GM12878 (cell line): Measurements from ENCODE around the gene ZFP36. TPM values are rescaled to one million over a fixed set of nuclear protein-coding genes. Genes with fewer than 3 reads are reported as not detected.

ENCODE experiments used
- CBFB ChIP-seq: IDR thresholded peaks from 2 replicates; pipeline ENCODE4 v1.6.1; 2016; ENCODE audit warnings: antibody characterized with exemption, low read depth
- EED ChIP-seq: sonication (generic); IDR thresholded peaks from 2 replicates; pipeline ENCODE4 v1.6.1; 2016; ENCODE audit warnings: antibody characterized with exemption, low read depth
- EP300 ChIP-seq, 2 experiments: fragments of 150-350 bp in 1 of 2; IDR thresholded peaks; 2 replicates each; pipeline ENCODE4 v1.6.1; 2011 to 2012; ENCODE audit warnings: low read depth in 2 of 2, low read length in 2 of 2, borderline replicate concordance in 1 of 2, improper control_type of control experiment in 1 of 2, inconsistent platforms in 1 of 2; ENCODE audit not compliant: control insufficient read depth in 1 of 2
- IRF4 ChIP-seq: IDR thresholded peaks from 2 replicates; pipeline ENCODE4 v1.6.1; 2011; ENCODE audit warnings: low read depth, low read length
- JUNB ChIP-seq: IDR thresholded peaks from 2 replicates; pipeline ENCODE4 v1.6.1; 2016; ENCODE audit warnings: antibody characterized with exemption, mild to moderate bottlenecking
- MEF2A ChIP-seq: IDR thresholded peaks from 2 replicates; pipeline ENCODE4 v1.6.1; 2011; ENCODE audit warnings: low read depth, mild to moderate bottlenecking, low read length, moderate library complexity; ENCODE audit not compliant: insufficient read depth
- MTA2 ChIP-seq: fragments of 450-650 bp; IDR thresholded peaks from 2 replicates; pipeline ENCODE4 v1.6.1; 2016; ENCODE audit warnings: low read depth, mild to moderate bottlenecking, moderate library complexity
- NFIC ChIP-seq: IDR thresholded peaks from 2 replicates; pipeline ENCODE4 v1.6.1; 2012; ENCODE audit warnings: low read depth, mild to moderate bottlenecking, inconsistent platforms, low read length, moderate library complexity
- NR2C1 ChIP-seq: fragments of 450-650 bp; IDR thresholded peaks from 2 replicates; pipeline ENCODE4 v1.6.1; 2017; ENCODE audit warnings: antibody characterized with exemption, mild to moderate bottlenecking, moderate library complexity
- POLR2A ChIP-seq: IDR thresholded peaks from 2 replicates; pipeline ENCODE4 v1.6.1; 2011; ENCODE audit warnings: low read depth, mild to moderate bottlenecking, low read length
- POLR2AphosphoS5 ChIP-seq: IDR thresholded peaks from 2 replicates; pipeline ENCODE4 v1.6.1; 2011; ENCODE audit warnings: mild to moderate bottlenecking, low read length, inconsistent platforms
- SMARCA5 ChIP-seq: fragments of 450-650 bp; IDR thresholded peaks from 2 replicates; pipeline ENCODE4 v1.6.1; 2017; ENCODE audit warnings: mild to moderate bottlenecking
- TCF3 ChIP-seq: IDR thresholded peaks from 2 replicates; pipeline ENCODE4 v1.6.1; 2012; ENCODE audit warnings: low read depth, mild to moderate bottlenecking, low read length, borderline replicate concordance; ENCODE audit not compliant: insufficient read depth
- ZBED1 ChIP-seq: IDR thresholded peaks from 2 replicates; pipeline ENCODE4 v1.6.1; 2016; ENCODE audit warnings: borderline replicate concordance
- ZNF274 ChIP-seq: IDR thresholded peaks from one replicate; pipeline ENCODE4 v1.8.0; 2011; ENCODE audit not compliant: insufficient read length, insufficient read depth
- ZZZ3 ChIP-seq: IDR thresholded peaks from 2 replicates; pipeline ENCODE4 v1.6.1; 2011; ENCODE audit warnings: low read depth; ENCODE audit not compliant: control insufficient read depth, insufficient read length
- polyA plus RNA-seq, 11 experiments: library from polyadenylated mRNA; depleted of rRNA in 4 of 11; unstranded in 6 of 11; stranded (reverse) in 5 of 11; fragments of >200 nt; fragmentation: Nextera tagmentation in 4 of 11; fragmentation: Illumina TruSeq in 1 of 11; extraction: Ambion mirVana in 4 of 11; extraction: Trizol in 1 of 11; gene quantifications; 1 replicate in 1 of 11; 2 replicates in 10 of 11; pipeline versions ENCODE4 v1.2.1 to v1.2.3, GENCODE V29; 2011 to 2016; ENCODE audit warnings: inconsistent platforms in 2 of 11, missing spikeins in 2 of 11, low read depth in 1 of 11
- total RNA-seq, 4 experiments: library from RNA; depleted of rRNA in 3 of 4; stranded (reverse); fragments of >200 nt in 3 of 4; fragmentation: Illumina TruSeq in 1 of 4; extraction: Trizol in 1 of 4; gene quantifications; 2 replicates each; pipeline versions ENCODE4 v1.2.1 to v1.2.3, GENCODE V29; 2013 to 2021
- TF ChIP-seq, protein P1 (sequence below): fragments of 450-650 bp; IDR thresholded peaks from 2 replicates; pipeline ENCODE4 v1.6.1; 2017; ENCODE audit warnings: borderline replicate concordance
- TF ChIP-seq, protein P2 (sequence below): fragments of 450-650 bp; IDR thresholded peaks from 2 replicates; pipeline ENCODE4 v1.6.1; 2017; ENCODE audit warnings: mild to moderate bottlenecking, moderate library complexity
- TF ChIP-seq, protein P3 (sequence below): IDR thresholded peaks from 2 replicates; pipeline ENCODE4 v1.6.1; 2011; ENCODE audit warnings: low read depth, mild to moderate bottlenecking, low read length, moderate library complexity, borderline replicate concordance; ENCODE audit errors: extremely low read depth
- TF ChIP-seq, protein P4 (sequence below): IDR thresholded peaks from 2 replicates; pipeline ENCODE4 v1.6.1; 2011; ENCODE audit warnings: borderline replicate concordance, low read depth, mild to moderate bottlenecking, moderate library complexity, low read length; ENCODE audit not compliant: insufficient read depth, poor library complexity, severe bottlenecking
- TF ChIP-seq, protein P5 (sequence below): fragments of 150-350 bp; IDR thresholded peaks from 2 replicates; pipeline ENCODE4 v1.6.1; 2014; ENCODE audit warnings: mild to moderate bottlenecking, low read depth, low read length

ZFP36 gene
- total and polyA plus RNA-seq, 10 of the 15 experiments (the other 5 are each of a cell fraction or from before 2014, with no cell fraction given): 5.3 to 55.0 (median 18.1) TPM

DNA sequence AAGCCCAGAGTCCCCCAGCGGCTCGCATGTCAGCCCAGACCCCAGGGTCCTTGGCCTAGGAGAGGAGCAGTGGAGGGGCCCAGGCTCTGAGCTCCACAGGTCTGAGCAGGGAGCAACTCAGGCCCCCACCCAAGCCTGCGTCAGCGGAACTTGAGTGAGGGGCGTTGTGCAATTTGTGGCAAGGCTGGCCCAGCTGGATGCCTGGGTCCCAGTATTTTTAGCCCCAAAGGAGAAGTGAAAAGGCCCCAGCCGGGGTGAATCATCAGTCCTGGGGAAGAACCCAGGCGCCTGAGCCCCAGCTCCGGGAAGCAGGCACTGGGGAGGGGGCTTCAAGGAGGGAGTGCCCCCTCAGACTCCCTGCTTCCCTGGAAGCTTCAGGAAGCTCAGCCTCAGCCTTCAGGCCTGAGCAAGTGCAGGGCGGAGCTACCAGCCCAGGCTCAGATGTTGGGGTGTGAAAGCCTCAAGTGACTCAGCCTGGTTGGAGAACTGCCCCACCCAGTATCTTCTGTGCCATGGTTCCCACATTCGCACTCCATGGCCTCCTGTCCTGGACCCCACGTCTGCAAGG lies 8.3 kb upstream of the ZFP36 start (continued):
- TF ChIP-seq EED (peak; percentile 73), ZBED1 (no peak), ZZZ3 (no peak), NFIC (no peak), EP300 (IDR thresholded peaks at IDR 0.05; ENCODE audit: borderline replicate concordance in 1 of 2, control insufficient read depth in 1 of 2, low read depth in 2 of 2, low read length in 2 of 2) (peak in 1 of 2 experiments; percentile 42; a peak in 1 of 4 replicates), ZNF274 (no peak), POLR2AphosphoS5 (peak; percentile 27; the same call in 1 of the 2 replicates), SMARCA5 (no peak), IRF4 (0 out of 2 replicates have a peak, but pooled peaks have one; percentile 7), POLR2A (peak; percentile 28; the same call in 1 of the 2 replicates), JUNB (0 out of 2 replicates have a peak, but pooled peaks have one; percentile 31), MTA2 (no peak; the same call in 1 of the 2 replicates), TCF3 (0 out of 2 replicates have a peak, but pooled peaks have one; percentile 18), MEF2A (0 out of 2 replicates have a peak, but pooled peaks have one; percentile 60), CBFB (0 out of 2 replicates have a peak, but pooled peaks have one; percentile 26), NR2C1 (no peak)
- TF ChIP-seq, protein P1, sequence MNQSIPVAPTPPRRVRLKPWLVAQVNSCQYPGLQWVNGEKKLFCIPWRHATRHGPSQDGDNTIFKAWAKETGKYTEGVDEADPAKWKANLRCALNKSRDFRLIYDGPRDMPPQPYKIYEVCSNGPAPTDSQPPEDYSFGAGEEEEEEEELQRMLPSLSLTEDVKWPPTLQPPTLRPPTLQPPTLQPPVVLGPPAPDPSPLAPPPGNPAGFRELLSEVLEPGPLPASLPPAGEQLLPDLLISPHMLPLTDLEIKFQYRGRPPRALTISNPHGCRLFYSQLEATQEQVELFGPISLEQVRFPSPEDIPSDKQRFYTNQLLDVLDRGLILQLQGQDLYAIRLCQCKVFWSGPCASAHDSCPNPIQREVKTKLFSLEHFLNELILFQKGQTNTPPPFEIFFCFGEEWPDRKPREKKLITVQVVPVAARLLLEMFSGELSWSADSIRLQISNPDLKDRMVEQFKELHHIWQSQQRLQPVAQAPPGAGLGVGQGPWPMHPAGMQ: no peak
- TF ChIP-seq, protein P2, sequence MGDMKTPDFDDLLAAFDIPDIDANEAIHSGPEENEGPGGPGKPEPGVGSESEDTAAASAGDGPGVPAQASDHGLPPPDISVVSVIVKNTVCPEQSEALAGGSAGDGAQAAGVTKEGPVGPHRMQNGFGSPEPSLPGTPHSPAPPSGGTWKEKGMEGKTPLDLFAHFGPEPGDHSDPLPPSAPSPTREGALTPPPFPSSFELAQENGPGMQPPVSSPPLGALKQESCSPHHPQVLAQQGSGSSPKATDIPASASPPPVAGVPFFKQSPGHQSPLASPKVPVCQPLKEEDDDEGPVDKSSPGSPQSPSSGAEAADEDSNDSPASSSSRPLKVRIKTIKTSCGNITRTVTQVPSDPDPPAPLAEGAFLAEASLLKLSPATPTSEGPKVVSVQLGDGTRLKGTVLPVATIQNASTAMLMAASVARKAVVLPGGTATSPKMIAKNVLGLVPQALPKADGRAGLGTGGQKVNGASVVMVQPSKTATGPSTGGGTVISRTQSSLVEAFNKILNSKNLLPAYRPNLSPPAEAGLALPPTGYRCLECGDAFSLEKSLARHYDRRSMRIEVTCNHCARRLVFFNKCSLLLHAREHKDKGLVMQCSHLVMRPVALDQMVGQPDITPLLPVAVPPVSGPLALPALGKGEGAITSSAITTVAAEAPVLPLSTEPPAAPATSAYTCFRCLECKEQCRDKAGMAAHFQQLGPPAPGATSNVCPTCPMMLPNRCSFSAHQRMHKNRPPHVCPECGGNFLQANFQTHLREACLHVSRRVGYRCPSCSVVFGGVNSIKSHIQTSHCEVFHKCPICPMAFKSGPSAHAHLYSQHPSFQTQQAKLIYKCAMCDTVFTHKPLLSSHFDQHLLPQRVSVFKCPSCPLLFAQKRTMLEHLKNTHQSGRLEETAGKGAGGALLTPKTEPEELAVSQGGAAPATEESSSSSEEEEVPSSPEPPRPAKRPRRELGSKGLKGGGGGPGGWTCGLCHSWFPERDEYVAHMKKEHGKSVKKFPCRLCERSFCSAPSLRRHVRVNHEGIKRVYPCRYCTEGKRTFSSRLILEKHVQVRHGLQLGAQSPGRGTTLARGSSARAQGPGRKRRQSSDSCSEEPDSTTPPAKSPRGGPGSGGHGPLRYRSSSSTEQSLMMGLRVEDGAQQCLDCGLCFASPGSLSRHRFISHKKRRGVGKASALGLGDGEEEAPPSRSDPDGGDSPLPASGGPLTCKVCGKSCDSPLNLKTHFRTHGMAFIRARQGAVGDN: 0 out of 2 replicates have a peak, but pooled peaks have one; percentile 45
- TF ChIP-seq, protein P3, sequence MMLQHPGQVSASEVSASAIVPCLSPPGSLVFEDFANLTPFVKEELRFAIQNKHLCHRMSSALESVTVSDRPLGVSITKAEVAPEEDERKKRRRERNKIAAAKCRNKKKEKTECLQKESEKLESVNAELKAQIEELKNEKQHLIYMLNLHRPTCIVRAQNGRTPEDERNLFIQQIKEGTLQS: no peak
- TF ChIP-seq, protein P4, sequence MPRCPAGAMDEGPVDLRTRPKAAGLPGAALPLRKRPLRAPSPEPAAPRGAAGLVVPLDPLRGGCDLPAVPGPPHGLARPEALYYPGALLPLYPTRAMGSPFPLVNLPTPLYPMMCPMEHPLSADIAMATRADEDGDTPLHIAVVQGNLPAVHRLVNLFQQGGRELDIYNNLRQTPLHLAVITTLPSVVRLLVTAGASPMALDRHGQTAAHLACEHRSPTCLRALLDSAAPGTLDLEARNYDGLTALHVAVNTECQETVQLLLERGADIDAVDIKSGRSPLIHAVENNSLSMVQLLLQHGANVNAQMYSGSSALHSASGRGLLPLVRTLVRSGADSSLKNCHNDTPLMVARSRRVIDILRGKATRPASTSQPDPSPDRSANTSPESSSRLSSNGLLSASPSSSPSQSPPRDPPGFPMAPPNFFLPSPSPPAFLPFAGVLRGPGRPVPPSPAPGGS: peak; percentile 32
- TF ChIP-seq, protein P5, sequence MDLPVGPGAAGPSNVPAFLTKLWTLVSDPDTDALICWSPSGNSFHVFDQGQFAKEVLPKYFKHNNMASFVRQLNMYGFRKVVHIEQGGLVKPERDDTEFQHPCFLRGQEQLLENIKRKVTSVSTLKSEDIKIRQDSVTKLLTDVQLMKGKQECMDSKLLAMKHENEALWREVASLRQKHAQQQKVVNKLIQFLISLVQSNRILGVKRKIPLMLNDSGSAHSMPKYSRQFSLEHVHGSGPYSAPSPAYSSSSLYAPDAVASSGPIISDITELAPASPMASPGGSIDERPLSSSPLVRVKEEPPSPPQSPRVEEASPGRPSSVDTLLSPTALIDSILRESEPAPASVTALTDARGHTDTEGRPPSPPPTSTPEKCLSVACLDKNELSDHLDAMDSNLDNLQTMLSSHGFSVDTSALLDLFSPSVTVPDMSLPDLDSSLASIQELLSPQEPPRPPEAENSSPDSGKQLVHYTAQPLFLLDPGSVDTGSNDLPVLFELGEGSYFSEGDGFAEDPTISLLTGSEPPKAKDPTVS: no peak
